Breast epithelium (tissue), 4 donors: Measurements from ENCODE around the gene EXOC3L4. TPM values are rescaled to one million over a fixed set of nuclear protein-coding genes. Genes with fewer than 3 reads are reported as not detected.
A peak's percentile ranks its signal among the peaks of the same experiment; 100 is the strongest.

Experiments
- DNase-seq, 2 donors: peaks; one replicate each; pipeline ENCODE4 v3.0.0-alpha.2; 2019; ENCODE audit warnings: low spot score in 2 of 2
- H3K27ac ChIP-seq, 2 donors: fragments of 200-600 bp; sonication (generic) in 1 of 2; one replicate each; pipeline ENCODE4 v1.5.1; 2016 to 2019; ENCODE audit warnings: mild to moderate bottlenecking in 1 of 2
- H3K27me3 ChIP-seq, 2 donors: fragments of 200-600 bp; sonication (generic) in 1 of 2; one replicate each; pipeline versions ENCODE4 v1.5.1 to v1.6.0; 2017 to 2019; ENCODE audit warnings: control low read depth in 1 of 2, mild to moderate bottlenecking in 1 of 2
- H3K36me3 ChIP-seq: fragments of 200-600 bp; one replicate; pipeline ENCODE4 v1.5.1; 2019
- H3K4me1 ChIP-seq, 2 donors: fragments of 200-600 bp; sonication (generic); one replicate each; pipeline ENCODE4 v1.5.1; 2016 to 2019; ENCODE audit warnings: control low read depth in 1 of 2
- H3K4me3 ChIP-seq, 3 donors: fragments of 200-600 bp; sonication (generic); 1 replicate in 2 of 3; 2 replicates in 1 of 3; pipeline ENCODE4 v1.5.1; 2016 to 2019; ENCODE audit warnings: mild to moderate bottlenecking in 3 of 3, moderate library complexity in 2 of 3
- H3K9me3 ChIP-seq, 2 donors: fragments of 200-600 bp; sonication (generic) in 1 of 2; one replicate each; pipeline ENCODE4 v1.5.1; 2016 to 2019; ENCODE audit warnings: control low read depth in 1 of 2
- CTCF ChIP-seq, 3 donors: fragments of 450-650 bp; IDR thresholded peaks; one replicate each; pipeline ENCODE4 v1.5.1; 2016 to 2017; ENCODE audit warnings: antibody characterized with exemption in 3 of 3, mild to moderate bottlenecking in 3 of 3, moderate library complexity in 3 of 3
- POLR2A ChIP-seq: fragments of 450-650 bp; IDR thresholded peaks from one replicate; pipeline ENCODE4 v1.6.1; 2016; ENCODE audit warnings: antibody characterized with exemption, mild to moderate bottlenecking, moderate library complexity
- POLR2AphosphoS5 ChIP-seq, 3 donors: sonication (generic); formaldehyde crosslinking; IDR thresholded peaks; one replicate each; pipeline ENCODE4 v1.6.1; 2017; ENCODE audit warnings: antibody characterized with exemption in 3 of 3
- intact Hi-C: fragments of 100-400 bp; cut with DNase I; formaldehyde crosslinking; loops from one replicate; pipeline ENCODE4 v1.15.1; 2023; ENCODE audit warnings: low total_unique reads
- total RNA-seq, 3 donors: library from RNA; depleted of rRNA; stranded (reverse); fragments of >200 nt; gene quantifications; one replicate each; pipeline ENCODE4 v1.1.0, GENCODE V29; 2016

Gene EXOC3L4
- total RNA-seq, 3 donors from 2014 or later, result 0.66 to 1.0 TPM; not detected in 1

- intact Hi-C loops, result loop anchor here (10.0 kb wide), 1 partner anchor 193 kb away; no protein-coding TSS in a partner anchor
Measured at GRCh38 chr14:103101257-103101962, 6.9 kb downstream of the EXOC3L4 start.

GRCh38 chr14:103101963-103102688, 7.6 kb downstream of the EXOC3L4 start:
- no peaks in the 10 kb centered on the region for H3K36me3 ChIP-seq
- no peaks in the 10 kb centered on the region for H3K9me3 ChIP-seq
- no peak for DNase-seq
- intact Hi-C loops, result loop anchor here (10.0 kb wide), 1 partner anchor 193 kb away; no protein-coding TSS in a partner anchor
- TF ChIP-seq POLR2A (no peak), POLR2AphosphoS5 (IDR thresholded peaks at IDR 0.05) (no peak), CTCF (IDR thresholded peaks at IDR 0.05) (no peak)
- H3K4me3 ChIP-seq, result peak overlapping the region in 1 of 3 donors; percentile 46
- peaks cover 15 to 33% of the 10 kb centered on the region in 2 donors for H3K27me3 ChIP-seq
- H3K27ac ChIP-seq, result no peak overlapping the region
- peaks cover 4 to 6% of the 10 kb centered on the region in 2 donors for H3K4me1 ChIP-seq

More at GRCh38 chr14:103101257-103101962, 6.9 kb downstream of the EXOC3L4 start:
- Histone ChIP-seq H3K4me1 (peaks cover 4 to 6% of the 10 kb centered on the region in 2 donors), H3K36me3 (no peaks in the 10 kb centered on the region), H3K27me3 (peaks cover 15 to 33% of the 10 kb centered on the region in 2 donors), H3K4me3 (no peak overlapping the region), H3K9me3 (no peaks in the 10 kb centered on the region), H3K27ac (no peak overlapping the region)
- TF ChIP-seq CTCF (IDR thresholded peaks at IDR 0.05) (no peak), POLR2A (no peak), POLR2AphosphoS5 (IDR thresholded peaks at IDR 0.05) (no peak)
- DNase-seq, result no peak

- TF ChIP-seq POLR2AphosphoS5 (IDR thresholded peaks at IDR 0.05) (no peak), CTCF (IDR thresholded peaks at IDR 0.05) (no peak), POLR2A (no peak)
- intact Hi-C loops, result loop anchor here (10.0 kb wide), 1 partner anchor 192 kb away; no protein-coding TSS in a partner anchor
- H3K27me3 ChIP-seq, result peaks cover 15 to 33% of the 10 kb centered on the region in 2 donors
- H3K36me3 ChIP-seq, result no peaks in the 10 kb centered on the region
- H3K9me3 ChIP-seq, result no peaks in the 10 kb centered on the region
- H3K27ac ChIP-seq, result no peak overlapping the region
- peaks cover 4 to 6% of the 10 kb centered on the region in 2 donors for H3K4me1 ChIP-seq
- DNase-seq, result no peak
- peak overlapping the region in 1 of 3 donors; percentile 46 for H3K4me3 ChIP-seq
Measured at GRCh38 chr14:103102689-103103260, 8.2 kb downstream of the EXOC3L4 start.

GRCh38 chr14:103103461-103104388, 9.2 kb downstream of the EXOC3L4 start:
- intact Hi-C loops, result loop anchor here (10.0 kb wide), 1 partner anchor 191 kb away; no protein-coding TSS in a partner anchor
- TF ChIP-seq CTCF (IDR thresholded peaks at IDR 0.05) (peak in 2 of 3 donors; percentile 16 to 24), POLR2AphosphoS5 (IDR thresholded peaks at IDR 0.05) (no peak), POLR2A (no peak)
- Histone ChIP-seq H3K27ac (no peak overlapping the region), H3K36me3 (no peaks in the 10 kb centered on the region), H3K4me1 (peaks cover 4 to 6% of the 10 kb centered on the region in 2 donors), H3K27me3 (peaks cover 15 to 33% of the 10 kb centered on the region in 2 donors), H3K9me3 (no peaks in the 10 kb centered on the region), H3K4me3 (peak overlapping the region; percentile 18 to 55 (median 26))
- DNase-seq, result no peak
